A673 (cell line): ENCODE measurements around the gene KIF23. TPM values are rescaled to one million over a fixed set of nuclear protein-coding genes. Genes with fewer than 3 reads are reported as not detected.

ENCODE experiments used
- BruUV-seq: library from RNA; stranded (reverse); fragments of 400-500 nt; replicated peaks from 2 replicates; lab custom pipeline; 2021; lab: Mats Ljungman, UMichigan
- CTCF ChIA-PET: fragments of 300-600 bp; sonication (Branson Sonifier 250); formaldehyde crosslinking; loops from one replicate; lab custom pipeline; 2022; ENCODE audit warnings: antibody characterized with exemption; lab: Charles Lee
- POLR2A ChIA-PET: fragments of 300-600 bp; sonication (Branson Sonifier 250); formaldehyde crosslinking; loops from one replicate; lab custom pipeline; 2022; ENCODE audit warnings: antibody characterized with exemption; ENCODE audit not compliant: low non-redundant PET; lab: Charles Lee
- DNase-seq: peaks from one replicate; pipeline ENCODE4 v3.0.0-alpha.2; 2015; ENCODE audit warnings: low spot score
- H3K27ac ChIP-seq: fragments of 200-600 bp; sonication (generic); 2 replicates; pipeline ENCODE4 v1.5.1; 2016; ENCODE audit warnings: mixed run types, low read depth, mild to moderate bottlenecking, mixed read lengths, antibody characterized with exemption, low read length; ENCODE audit not compliant: poor library complexity, severe bottlenecking
- H3K27me3 ChIP-seq: fragments of 200-600 bp; sonication (generic); replicated peaks from 2 replicates; pipeline ENCODE4 v1.6.1; 2017; ENCODE audit warnings: mixed run types, low read depth, mild to moderate bottlenecking, mixed read lengths, antibody characterized with exemption, low read length; ENCODE audit not compliant: insufficient read depth, poor library complexity
- H3K36me3 ChIP-seq: fragments of 200-600 bp; sonication (generic); 2 replicates; pipeline ENCODE4 v1.6.1; 2016; ENCODE audit warnings: mixed run types, mild to moderate bottlenecking, mixed read lengths, antibody characterized with exemption, low read length; ENCODE audit not compliant: insufficient read depth, poor library complexity, severe bottlenecking
- H3K4me1 ChIP-seq: fragments of 200-600 bp; sonication (generic); 2 replicates; pipeline ENCODE4 v1.6.1; 2017; ENCODE audit warnings: mixed run types, mild to moderate bottlenecking, mixed read lengths, antibody characterized with exemption, low read length; ENCODE audit not compliant: insufficient read depth, poor library complexity, severe bottlenecking
- H3K4me3 ChIP-seq: fragments of 200-600 bp; sonication (generic); 2 replicates; pipeline ENCODE4 v1.5.1; 2016; ENCODE audit warnings: low read depth, mixed run types, mild to moderate bottlenecking, mixed read lengths, low read length; ENCODE audit not compliant: poor library complexity, severe bottlenecking
- H3K9me3 ChIP-seq: fragments of 200-600 bp; sonication (generic); 2 replicates; pipeline ENCODE4 v1.6.1; 2016; ENCODE audit warnings: mixed run types, low read depth, mild to moderate bottlenecking, mixed read lengths, antibody characterized with exemption, low read length; ENCODE audit not compliant: poor library complexity, severe bottlenecking
- CTCF ChIP-seq: fragments of 300-800, 200-600 bp; sonication (generic); conservative IDR thresholded peaks from 2 replicates; pipeline ENCODE4 v1.5.1; 2017; ENCODE audit warnings: low read depth, mild to moderate bottlenecking, antibody characterized with exemption, low read length, moderate library complexity, mixed read lengths
- EZH2 ChIP-seq: fragments of 200-600 bp; sonication (generic); IDR thresholded peaks from 2 replicates; pipeline ENCODE4 v1.6.1; 2017; ENCODE audit warnings: borderline replicate concordance, low read depth, mild to moderate bottlenecking, mixed read lengths, antibody characterized with exemption, low read length; ENCODE audit not compliant: poor library complexity, severe bottlenecking
- intact Hi-C: fragments of 100-400 bp; cut with micrococcal nuclease; formaldehyde crosslinking; loops from one replicate; pipeline ENCODE4 v1.10.0; 2022; ENCODE audit not compliant: unreplicated experiment
- total RNA-seq: library from RNA; stranded (reverse); gene quantifications from 2 replicates; pipeline ENCODE4 v1.2.3, GENCODE V29; 2021

The KIF23 gene
- total RNA-seq, 1 experiment from 2014 or later = 124 TPM

GRCh38 chr15:69424748-69425413, 10.7 kb downstream of the KIF23 start:
- TF ChIP-seq EZH2 = no peak
- no peak for TF ChIP-seq CTCF
- H3K36me3 ChIP-seq = peaks cover 99% of the 10 kb centered on the region
- intact Hi-C loops = no loop called here
- H3K27ac ChIP-seq = no peak overlapping the region
- H3K27me3 ChIP-seq = no peaks in the 10 kb centered on the region
- DNase-seq = no peak
- ChIA-PET POLR2A (no interaction called here), CTCF (no interaction called here)
- BruUV-seq = no TSS peak
- no peak overlapping the region for H3K4me3 ChIP-seq
- no peaks in the 10 kb centered on the region for H3K4me1 ChIP-seq
- H3K9me3 ChIP-seq = no peaks in the 10 kb centered on the region

- Histone ChIP-seq H3K9me3 (no peaks in the 10 kb centered on the region), H3K4me1 (no peaks in the 10 kb centered on the region), H3K27ac (no peak overlapping the region), H3K27me3 (no peaks in the 10 kb centered on the region), H3K36me3 (peaks cover 98% of the 10 kb centered on the region), H3K4me3 (no peak overlapping the region)
- TF ChIP-seq CTCF (no peak), EZH2 (no peak)
- intact Hi-C loops = no loop called here
- ChIA-PET CTCF (no interaction called here), POLR2A (no interaction called here)
- DNase-seq = no peak
- BruUV-seq = no TSS peak
Measured at GRCh38 chr15:69433831-69434230, 19.7 kb downstream of the KIF23 start.

GRCh38 chr15:69434238-69434637, 20.1 kb downstream of the KIF23 start:
- DNase-seq = no peak
- intact Hi-C loops = no loop called here
- Histone ChIP-seq H3K9me3 (no peaks in the 10 kb centered on the region), H3K4me3 (no peak overlapping the region), H3K27ac (no peak overlapping the region), H3K27me3 (no peaks in the 10 kb centered on the region), H3K36me3 (peaks cover 98% of the 10 kb centered on the region), H3K4me1 (no peaks in the 10 kb centered on the region)
- no TSS peak for BruUV-seq
- CTCF ChIA-PET = no interaction called here
- no peak for TF ChIP-seq EZH2
- TF ChIP-seq CTCF = no peak
- POLR2A ChIA-PET = no interaction called here
